Neuronal stem cell (in vitro differentiated cells): ENCODE measurements around the gene DUSP3.

Experiments used
- DNase-seq: peaks from one replicate; pipeline ENCODE4 v3.0.0-alpha.2; 2013; ENCODE audit warnings: low spot score
- H2AFZ ChIP-seq: one replicate; pipeline ENCODE4 v1.6.1; 2013; ENCODE audit warnings: mild to moderate bottlenecking, low read length, inconsistent platforms
- H2AK5ac ChIP-seq: 2 replicates; pipeline ENCODE4 v1.6.1; 2013; ENCODE audit warnings: low read depth, mild to moderate bottlenecking, inconsistent platforms, low read length, moderate library complexity, mixed read lengths
- H2BK120ac ChIP-seq: 2 replicates; pipeline ENCODE4 v1.6.1; 2013; ENCODE audit warnings: low read depth, mild to moderate bottlenecking, inconsistent platforms, low read length, moderate library complexity, mixed read lengths
- H2BK12ac ChIP-seq: one replicate; pipeline ENCODE4 v1.6.1; 2013; ENCODE audit warnings: low read length, inconsistent platforms
- H2BK15ac ChIP-seq: 2 replicates; pipeline ENCODE4 v1.6.1; 2013; ENCODE audit warnings: mild to moderate bottlenecking, low read length, inconsistent platforms, mixed read lengths
- H2BK5ac ChIP-seq: one replicate; pipeline ENCODE4 v1.6.1; 2013; ENCODE audit warnings: inconsistent platforms, mild to moderate bottlenecking, low read length, moderate library complexity
- H3K14ac ChIP-seq: one replicate; pipeline ENCODE4 v1.6.1; 2013; ENCODE audit warnings: low read length, inconsistent platforms
- H3K18ac ChIP-seq: 2 replicates; pipeline ENCODE4 v1.6.1; 2013; ENCODE audit warnings: low read length, inconsistent platforms
- H3K23ac ChIP-seq: 2 replicates; pipeline ENCODE4 v1.6.1; 2013; ENCODE audit warnings: low read depth, mild to moderate bottlenecking, mixed read lengths, low read length, inconsistent platforms; ENCODE audit not compliant: poor library complexity
- H3K27ac ChIP-seq: replicated peaks from 3 replicates; pipeline ENCODE4 v1.5.1; 2013; ENCODE audit warnings: low read length, inconsistent platforms
- H3K27me3 ChIP-seq, 3 experiments: 2 replicates each; pipeline ENCODE4 v1.6.1; 2013; ENCODE audit warnings: low read length in 3 of 3, mild to moderate bottlenecking in 2 of 3, inconsistent platforms in 1 of 3, low read depth in 1 of 3, mixed read lengths in 1 of 3, moderate library complexity in 1 of 3; ENCODE audit not compliant: control insufficient read depth in 3 of 3, insufficient read depth in 3 of 3
- H3K36me3 ChIP-seq, 2 donors: replicated peaks in 1 of 2; 2 replicates each; pipeline ENCODE4 v1.6.1; 2013; ENCODE audit warnings: low read length in 2 of 2; ENCODE audit not compliant: control insufficient read depth in 2 of 2, insufficient read depth in 2 of 2
- H3K4ac ChIP-seq: 2 replicates; pipeline ENCODE4 v1.6.1; 2013; ENCODE audit warnings: inconsistent platforms, mild to moderate bottlenecking, low read length, moderate library complexity
- H3K4me1 ChIP-seq, 2 donors: 1 replicate in 1 of 2; 2 replicates in 1 of 2; pipeline ENCODE4 v1.6.1; 2013; ENCODE audit warnings: low read length in 2 of 2, low read depth in 1 of 2; ENCODE audit not compliant: control insufficient read depth in 2 of 2, insufficient read depth in 1 of 2
- H3K4me2 ChIP-seq: one replicate; pipeline ENCODE4 v1.6.1; 2013; ENCODE audit warnings: mild to moderate bottlenecking, low read length, inconsistent platforms; ENCODE audit not compliant: insufficient read depth, poor library complexity, severe bottlenecking
- H3K4me3 ChIP-seq, 2 donors: 2 replicates each; pipeline ENCODE4 v1.5.1; 2013; ENCODE audit warnings: low read length in 2 of 2, mild to moderate bottlenecking in 2 of 2, inconsistent platforms in 1 of 2, moderate library complexity in 1 of 2
- H3K79me1 ChIP-seq: one replicate; pipeline ENCODE4 v1.6.1; 2013; ENCODE audit warnings: low read depth, mild to moderate bottlenecking, inconsistent platforms, low read length, moderate library complexity
- H3K9ac ChIP-seq: one replicate; pipeline ENCODE4 v1.6.1; 2013; ENCODE audit warnings: mild to moderate bottlenecking, low read depth, low read length, inconsistent platforms; ENCODE audit not compliant: poor library complexity
- H3K9me3 ChIP-seq, 2 donors: replicated peaks in 1 of 2; 2 replicates each; pipeline versions ENCODE3 to v1.6.1; 2013; ENCODE audit warnings: low read length in 2 of 2, mild to moderate bottlenecking in 2 of 2, inconsistent platforms in 1 of 2, low read depth in 1 of 2, mixed read lengths in 1 of 2, moderate library complexity in 1 of 2; ENCODE audit not compliant: control insufficient read depth in 2 of 2, insufficient read depth in 1 of 2
- H4K8ac ChIP-seq: one replicate; pipeline ENCODE4 v1.6.1; 2013; ENCODE audit warnings: low read depth, mild to moderate bottlenecking, inconsistent platforms, low read length, moderate library complexity
- H4K91ac ChIP-seq: one replicate; pipeline ENCODE4 v1.6.1; 2013; ENCODE audit warnings: low read length, low read depth, mild to moderate bottlenecking, inconsistent platforms; ENCODE audit not compliant: poor library complexity
- WGBS, 2 donors: extraction: QIAGEN DNeasy Blood & Tissue Kit; methylation state at CpG; one replicate each; pipeline ENCODE4 v1.1.7; 2013; ENCODE audit warnings: missing lambda C conversion rate in 2 of 2, mixed read lengths in 1 of 2; ENCODE audit not compliant: insufficient read length in 2 of 2, insufficient replicate concordance in 1 of 2; ENCODE audit errors: extremely low coverage in 2 of 2; 5-methylcytosine and 5-hydroxymethylcytosine counted together

DUSP3 gene

DNA sequence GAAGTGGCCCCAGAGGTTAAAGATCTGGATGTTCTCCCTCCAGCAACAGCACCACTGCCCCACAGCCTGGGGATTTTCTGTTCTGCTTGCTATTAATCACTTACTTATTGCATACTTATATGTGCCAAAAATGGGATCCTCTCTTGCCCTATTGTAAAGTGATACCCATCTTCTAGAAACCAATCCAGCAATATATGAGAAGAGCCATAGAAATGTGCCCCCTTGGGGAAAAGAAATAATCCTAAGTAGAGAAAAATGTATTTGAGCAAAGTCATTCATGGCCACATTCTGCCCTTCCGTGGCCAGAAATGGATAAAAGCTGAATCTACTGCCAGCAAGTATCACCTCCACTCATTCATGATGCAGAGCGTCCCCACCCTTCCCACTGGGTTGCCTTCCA lies 41.1 kb downstream of the DUSP3 start:
- H3K4me3 ChIP-seq, result no peak overlapping the region
- H3K18ac ChIP-seq, result no peak overlapping the region
- H3K27me3 ChIP-seq, result peaks cover 0 to 21% (median 0%) of the 10 kb centered on the region in 3 experiments
- H2BK120ac ChIP-seq, result no peak overlapping the region
- no peaks in the 10 kb centered on the region for H3K9me3 ChIP-seq
- no peak overlapping the region for H2AK5ac ChIP-seq
- DNase-seq, result no peak
- peaks cover 0 to 1% of the 10 kb centered on the region in 2 donors for H3K4me1 ChIP-seq
- H4K8ac ChIP-seq, result no peak overlapping the region
- H3K79me1 ChIP-seq, result no peaks in the 10 kb centered on the region
- no peak overlapping the region for H3K14ac ChIP-seq
- H2BK5ac ChIP-seq, result no peak overlapping the region
- no peak overlapping the region for H2BK12ac ChIP-seq
- H3K4me2 ChIP-seq, result no peak overlapping the region
- no peak overlapping the region for H3K9ac ChIP-seq
- no peak overlapping the region for H2BK15ac ChIP-seq
- H3K4ac ChIP-seq, result no peak overlapping the region
- H3K27ac ChIP-seq, result no peak overlapping the region
- no peak overlapping the region for H3K23ac ChIP-seq
- H2AFZ ChIP-seq, result no peak overlapping the region
- H4K91ac ChIP-seq, result no peak overlapping the region
- no peaks in the 10 kb centered on the region for H3K36me3 ChIP-seq
- no CpG with 5 or more reads among the region's 2 CpGs for WGBS, 2 donors

DNA sequence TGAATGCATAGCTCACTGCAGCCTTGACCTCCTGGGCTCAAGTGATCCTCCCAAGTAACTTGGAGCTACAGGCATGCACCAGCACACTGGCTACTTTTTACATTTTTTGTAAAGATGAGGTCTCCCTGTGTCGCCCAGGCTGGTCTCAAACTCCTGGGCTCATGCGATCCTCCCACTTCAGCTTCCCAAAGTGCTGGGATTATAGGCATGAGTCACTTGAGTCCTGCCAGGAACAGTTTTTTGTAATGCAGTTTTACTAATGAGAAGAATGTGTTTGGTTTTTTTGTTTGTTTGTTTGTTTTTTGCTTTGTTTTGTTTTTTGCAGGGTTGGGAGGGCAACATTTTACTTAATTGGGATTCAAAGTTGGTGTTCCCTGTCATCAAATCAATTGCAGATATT lies 42.4 kb downstream of the DUSP3 start:
- Histone ChIP-seq H3K4me2 (no peak overlapping the region), H3K4ac (no peak overlapping the region), H2BK12ac (no peak overlapping the region), H4K91ac (no peak overlapping the region), H3K4me3 (no peak overlapping the region), H3K9ac (no peak overlapping the region), H3K36me3 (no peaks in the 10 kb centered on the region), H3K9me3 (no peaks in the 10 kb centered on the region), H3K27ac (no peak overlapping the region), H4K8ac (no peak overlapping the region), H3K4me1 (peaks cover 0 to 1% of the 10 kb centered on the region in 2 donors), H3K27me3 (peaks cover 0 to 21% (median 0%) of the 10 kb centered on the region in 3 experiments), H2AFZ (no peak overlapping the region), H3K23ac (no peak overlapping the region), H2AK5ac (no peak overlapping the region), H2BK5ac (no peak overlapping the region), H2BK120ac (no peak overlapping the region), H2BK15ac (no peak overlapping the region), H3K14ac (no peak overlapping the region), H3K18ac (no peak overlapping the region), H3K79me1 (no peaks in the 10 kb centered on the region)
- DNase-seq, result no peak
- no CpG with 5 or more reads among the region's 2 CpGs for WGBS, 2 donors

DNA sequence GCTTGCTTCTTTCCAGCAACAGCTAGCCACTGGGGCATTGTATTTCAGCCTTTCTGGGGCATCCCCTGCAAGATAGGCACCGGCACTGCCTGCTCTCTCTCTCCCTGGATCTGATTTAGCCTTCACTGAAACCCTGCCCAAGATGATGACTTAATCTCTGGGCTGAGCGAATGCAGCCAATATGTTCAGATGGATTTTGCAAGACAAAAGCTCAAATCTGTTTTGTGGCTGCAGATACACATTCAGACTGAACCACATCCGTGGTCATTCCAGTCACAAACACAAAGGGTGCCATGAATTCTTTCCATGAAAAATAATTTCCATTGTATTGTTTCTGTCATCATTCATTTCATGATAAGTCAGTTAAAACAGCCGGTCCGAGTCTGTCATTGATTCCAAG lies 44.4 kb downstream of the DUSP3 start:
- Histone ChIP-seq H2BK120ac (no peak overlapping the region), H3K4me1 (peaks cover 0 to 1% of the 10 kb centered on the region in 2 donors), H4K91ac (no peak overlapping the region), H3K18ac (no peak overlapping the region), H2BK5ac (no peak overlapping the region), H3K4me3 (no peak overlapping the region), H3K9ac (no peak overlapping the region), H2AFZ (no peak overlapping the region), H2BK12ac (no peak overlapping the region), H3K9me3 (peaks cover 0 to 2% of the 10 kb centered on the region in 2 donors), H3K14ac (no peak overlapping the region), H3K27me3 (peaks cover 0 to 10% (median 0%) of the 10 kb centered on the region in 3 experiments), H3K36me3 (no peaks in the 10 kb centered on the region), H3K4me2 (no peak overlapping the region), H3K4ac (no peak overlapping the region), H2BK15ac (no peak overlapping the region), H3K79me1 (no peaks in the 10 kb centered on the region), H3K23ac (no peak overlapping the region), H3K27ac (no peak overlapping the region), H4K8ac (no peak overlapping the region), H2AK5ac (no peak overlapping the region)
- no CpG with 5 or more reads among the region's 5 CpGs for WGBS, 2 donors
- DNase-seq, result no peak

DNA sequence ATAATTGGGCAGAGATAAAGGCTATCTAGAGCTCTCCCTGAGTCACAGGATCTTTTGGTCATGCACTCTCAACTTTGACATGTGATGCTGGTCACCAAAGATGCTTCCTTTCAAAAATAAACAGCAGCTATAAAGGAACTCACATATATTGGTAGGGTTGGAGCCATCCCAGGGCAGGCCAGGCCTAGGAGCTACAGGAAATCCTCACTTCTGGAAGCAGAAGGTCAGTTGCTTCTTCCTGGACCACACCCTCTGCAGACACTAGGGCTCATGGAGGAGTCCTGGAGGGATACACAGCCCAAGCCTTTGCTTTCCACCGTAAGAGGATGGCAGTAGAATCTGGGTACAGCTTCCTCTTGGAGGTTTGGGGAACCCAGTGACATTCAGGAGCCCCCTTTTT lies 44.8 kb downstream of the DUSP3 start:
- Histone ChIP-seq H3K79me1 (no peaks in the 10 kb centered on the region), H2BK5ac (no peak overlapping the region), H3K9ac (no peak overlapping the region), H3K23ac (no peak overlapping the region), H2BK120ac (no peak overlapping the region), H3K4ac (no peak overlapping the region), H4K8ac (no peak overlapping the region), H4K91ac (no peak overlapping the region), H3K36me3 (no peaks in the 10 kb centered on the region), H2AFZ (no peak overlapping the region), H3K4me3 (no peak overlapping the region), H3K27me3 (peaks cover 0 to 10% (median 0%) of the 10 kb centered on the region in 3 experiments), H3K27ac (no peak overlapping the region), H2BK12ac (no peak overlapping the region), H2AK5ac (no peak overlapping the region), H2BK15ac (no peak overlapping the region), H3K18ac (no peak overlapping the region), H3K9me3 (peaks cover 0 to 2% of the 10 kb centered on the region in 2 donors), H3K4me1 (peaks cover 0 to 1% of the 10 kb centered on the region in 2 donors), H3K4me2 (no peak overlapping the region), H3K14ac (no peak overlapping the region)
- no peak for DNase-seq
- no CpG with 5 or more reads among the region's 1 CpG for WGBS, 2 donors
